Measurements from ENCODE around the gene TOR2A. TPM values are rescaled to one million over a fixed set of nuclear protein-coding genes. Genes with fewer than 3 reads are reported as not detected.

TOR2A gene
- total and polyA plus RNA-seq, 9 of the 15 experiments (the other 6 are each of a cell fraction or from before 2014, with no cell fraction given) = 0.80 to 25.9 (median 11.1) TPM

- no peak for TF ChIP-seq ATF6 (CRISPR knock-in tag; IDR thresholded peaks at IDR 0.05)
- TF ChIP-seq BHLHE40 (IDR thresholded peaks at IDR 0.05; ENCODE audit: low read length) = 0 out of 2 replicates have a peak, but pooled peaks have one; percentile 24
- no peak for TF ChIP-seq MYNN (IDR thresholded peaks at IDR 0.05)
- no peak for TF ChIP-seq MYNN (CRISPR knock-in tag; IDR thresholded peaks at IDR 0.05)
- no peak for TF ChIP-seq ZNF75A (CRISPR knock-in tag; IDR thresholded peaks at IDR 0.05)
- no peak for TF ChIP-seq NCOA1 (IDR thresholded peaks at IDR 0.05; ENCODE audit: low read depth)
- TF ChIP-seq, protein P1, sequence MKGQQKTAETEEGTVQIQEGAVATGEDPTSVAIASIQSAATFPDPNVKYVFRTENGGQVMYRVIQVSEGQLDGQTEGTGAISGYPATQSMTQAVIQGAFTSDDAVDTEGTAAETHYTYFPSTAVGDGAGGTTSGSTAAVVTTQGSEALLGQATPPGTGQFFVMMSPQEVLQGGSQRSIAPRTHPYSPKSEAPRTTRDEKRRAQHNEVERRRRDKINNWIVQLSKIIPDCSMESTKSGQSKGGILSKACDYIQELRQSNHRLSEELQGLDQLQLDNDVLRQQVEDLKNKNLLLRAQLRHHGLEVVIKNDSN (CRISPR knock-in tag; IDR thresholded peaks at IDR 0.05) = no peak
- no peak for TF ChIP-seq ZNF717 (CRISPR knock-in tag; IDR thresholded peaks at IDR 0.05)
- no peak for TF ChIP-seq TAL1 (IDR thresholded peaks at IDR 0.05)
- TF ChIP-seq, protein P2, sequence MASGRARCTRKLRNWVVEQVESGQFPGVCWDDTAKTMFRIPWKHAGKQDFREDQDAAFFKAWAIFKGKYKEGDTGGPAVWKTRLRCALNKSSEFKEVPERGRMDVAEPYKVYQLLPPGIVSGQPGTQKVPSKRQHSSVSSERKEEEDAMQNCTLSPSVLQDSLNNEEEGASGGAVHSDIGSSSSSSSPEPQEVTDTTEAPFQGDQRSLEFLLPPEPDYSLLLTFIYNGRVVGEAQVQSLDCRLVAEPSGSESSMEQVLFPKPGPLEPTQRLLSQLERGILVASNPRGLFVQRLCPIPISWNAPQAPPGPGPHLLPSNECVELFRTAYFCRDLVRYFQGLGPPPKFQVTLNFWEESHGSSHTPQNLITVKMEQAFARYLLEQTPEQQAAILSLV (tag; IDR thresholded peaks at IDR 0.05) = no peak
- TF ChIP-seq TFAM (CRISPR knock-in tag; conservative IDR thresholded peaks at IDR 0.05) = no peak
- peak; percentile 80 for TF ChIP-seq BCOR (IDR thresholded peaks at IDR 0.05)
- TF ChIP-seq, protein P3, sequence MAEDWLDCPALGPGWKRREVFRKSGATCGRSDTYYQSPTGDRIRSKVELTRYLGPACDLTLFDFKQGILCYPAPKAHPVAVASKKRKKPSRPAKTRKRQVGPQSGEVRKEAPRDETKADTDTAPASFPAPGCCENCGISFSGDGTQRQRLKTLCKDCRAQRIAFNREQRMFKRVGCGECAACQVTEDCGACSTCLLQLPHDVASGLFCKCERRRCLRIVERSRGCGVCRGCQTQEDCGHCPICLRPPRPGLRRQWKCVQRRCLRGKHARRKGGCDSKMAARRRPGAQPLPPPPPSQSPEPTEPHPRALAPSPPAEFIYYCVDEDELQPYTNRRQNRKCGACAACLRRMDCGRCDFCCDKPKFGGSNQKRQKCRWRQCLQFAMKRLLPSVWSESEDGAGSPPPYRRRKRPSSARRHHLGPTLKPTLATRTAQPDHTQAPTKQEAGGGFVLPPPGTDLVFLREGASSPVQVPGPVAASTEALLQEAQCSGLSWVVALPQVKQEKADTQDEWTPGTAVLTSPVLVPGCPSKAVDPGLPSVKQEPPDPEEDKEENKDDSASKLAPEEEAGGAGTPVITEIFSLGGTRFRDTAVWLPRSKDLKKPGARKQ (CRISPR knock-in tag; IDR thresholded peaks at IDR 0.05) = no peak
- TF ChIP-seq VEZF1 (CRISPR knock-in tag; IDR thresholded peaks at IDR 0.05) = no peak
- no peak for TF ChIP-seq ZNF184 (CRISPR knock-in tag; IDR thresholded peaks at IDR 0.05)
- TF ChIP-seq RBM25 (IDR thresholded peaks at IDR 0.05; ENCODE audit: low read depth, low read length, severe bottlenecking) = peak; percentile 84
- no peak for TF ChIP-seq ZNF77 (CRISPR knock-in tag; IDR thresholded peaks at IDR 0.05)
- peak; percentile 40; the same call in 1 of the 2 replicates for TF ChIP-seq SMARCA5 (IDR thresholded peaks at IDR 0.05)
- TF ChIP-seq HMG20B (CRISPR knock-in tag; IDR thresholded peaks at IDR 0.05) = no peak
- no peak for TF ChIP-seq ARID4B (CRISPR knock-in tag; IDR thresholded peaks at IDR 0.05)
These were observed 30.3 kb upstream of the TOR2A start (continued) for GRCh38 chr9:127765418-127765817.
